ENCODE results near the gene TLR3. TPM values are rescaled to one million over a fixed set of nuclear protein-coding genes. Genes with fewer than 3 reads are reported as not detected.

The TLR3 gene
- 3.2 to 7.9 TPM (median 3.4 TPM) in 3 replicates for total RNA-seq
- long read RNA-seq, full-length matches to known transcripts = 1 of 1 reads
- long read RNA-seq, partial matches to known transcripts = 0 of 1 reads
- long read RNA-seq, other reads (novel, unspliced or antisense) = 0 of 1 reads

DNA sequence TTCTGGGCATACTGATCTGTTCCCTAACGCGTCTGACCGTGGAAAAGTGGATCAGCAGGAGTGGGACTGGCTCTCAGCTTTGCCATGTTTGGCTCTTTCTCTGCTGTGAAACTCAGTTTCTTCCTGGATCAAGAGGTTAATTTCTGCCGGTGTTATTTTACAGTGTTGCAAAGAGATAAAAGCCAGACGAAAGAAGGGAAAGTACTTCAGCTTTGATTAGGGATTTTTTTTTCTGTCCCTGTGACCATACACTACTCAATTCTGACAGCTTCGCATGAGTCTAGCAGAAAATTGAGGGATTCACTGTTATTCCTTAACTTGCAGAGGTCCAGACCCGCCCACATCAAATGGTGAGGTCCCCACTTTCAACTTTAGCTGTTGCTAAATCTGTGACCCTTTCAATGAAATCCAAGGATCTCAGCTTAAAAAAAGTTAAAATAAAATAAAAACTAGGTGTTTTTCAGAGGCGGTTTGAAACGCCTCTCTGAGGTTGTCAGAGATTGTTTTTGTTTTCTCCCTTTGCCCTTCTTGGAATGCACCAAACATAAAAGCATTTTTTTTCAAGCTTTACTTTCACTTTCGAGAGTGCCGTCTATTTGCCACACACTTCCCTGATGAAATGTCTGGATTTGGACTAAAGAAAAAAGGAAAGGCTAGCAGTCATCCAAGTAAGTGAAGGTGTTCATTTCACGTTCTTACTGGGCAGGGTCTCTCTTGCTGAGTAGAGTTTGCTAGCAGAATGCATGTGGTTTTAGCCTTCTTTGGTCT, at the start of gene TLR3:
Gene TLR3, plus strand, starts transcription at position 576 of the 768 bp plus-strand sequence. CDS start 7,464 bp downstream, outside the sequence.
- Mint-ChIP-seq H3K9me3 (ENCODE audit: low read depth) (no peaks in the 10 kb centered on the region), H3K36me3 (ENCODE audit: low read depth) (no peaks in the 10 kb centered on the region), H3K4me1 (ENCODE audit: low read depth) (peaks cover 19% of the 10 kb centered on the region), H3K27me3 (ENCODE audit: low read depth) (no peaks in the 10 kb centered on the region), H3K4me3 (ENCODE audit: unreplicated experiment) (peak within 1 kb of the TSS; percentile 64), H3K27ac (ENCODE audit: unreplicated experiment) (peak within 1 kb of the TSS; percentile 38)
- TF ChIP-seq, protein P1, sequence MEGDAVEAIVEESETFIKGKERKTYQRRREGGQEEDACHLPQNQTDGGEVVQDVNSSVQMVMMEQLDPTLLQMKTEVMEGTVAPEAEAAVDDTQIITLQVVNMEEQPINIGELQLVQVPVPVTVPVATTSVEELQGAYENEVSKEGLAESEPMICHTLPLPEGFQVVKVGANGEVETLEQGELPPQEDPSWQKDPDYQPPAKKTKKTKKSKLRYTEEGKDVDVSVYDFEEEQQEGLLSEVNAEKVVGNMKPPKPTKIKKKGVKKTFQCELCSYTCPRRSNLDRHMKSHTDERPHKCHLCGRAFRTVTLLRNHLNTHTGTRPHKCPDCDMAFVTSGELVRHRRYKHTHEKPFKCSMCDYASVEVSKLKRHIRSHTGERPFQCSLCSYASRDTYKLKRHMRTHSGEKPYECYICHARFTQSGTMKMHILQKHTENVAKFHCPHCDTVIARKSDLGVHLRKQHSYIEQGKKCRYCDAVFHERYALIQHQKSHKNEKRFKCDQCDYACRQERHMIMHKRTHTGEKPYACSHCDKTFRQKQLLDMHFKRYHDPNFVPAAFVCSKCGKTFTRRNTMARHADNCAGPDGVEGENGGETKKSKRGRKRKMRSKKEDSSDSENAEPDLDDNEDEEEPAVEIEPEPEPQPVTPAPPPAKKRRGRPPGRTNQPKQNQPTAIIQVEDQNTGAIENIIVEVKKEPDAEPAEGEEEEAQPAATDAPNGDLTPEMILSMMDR (IDR thresholded peaks at IDR 0.05) = no peak
- DNase-seq (ENCODE audit: low spot score) = no peak

DNA sequence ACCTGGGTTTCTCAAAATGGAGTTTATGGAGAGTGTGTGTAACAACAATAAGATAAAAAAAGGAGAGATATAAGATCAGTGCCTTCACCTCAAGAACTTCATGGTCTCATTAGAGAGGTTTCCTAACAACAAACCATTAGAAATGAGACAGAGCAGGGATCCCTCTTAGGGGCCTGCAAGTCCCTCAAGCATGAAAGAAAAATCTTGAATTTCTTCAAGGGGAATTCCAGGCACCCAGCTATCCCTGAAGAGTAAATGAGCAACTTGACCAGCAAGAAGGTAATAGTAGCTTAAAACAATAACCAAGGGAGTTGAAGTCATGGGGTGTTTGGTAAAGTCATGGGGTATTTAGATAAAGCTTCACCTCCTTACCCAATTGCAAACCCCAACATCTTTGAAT, 49.7 kb upstream of the TLR3 start:
- TF ChIP-seq, protein P1 (IDR thresholded peaks at IDR 0.05) = no peak
- Mint-ChIP-seq H3K4me3 (ENCODE audit: unreplicated experiment) (no peak overlapping the region), H3K36me3 (ENCODE audit: low read depth) (peaks cover 5% of the 10 kb centered on the region), H3K27me3 (ENCODE audit: low read depth) (no peaks in the 10 kb centered on the region), H3K4me1 (ENCODE audit: low read depth) (peaks cover 23% of the 10 kb centered on the region), H3K27ac (ENCODE audit: unreplicated experiment) (no peak overlapping the region), H3K9me3 (ENCODE audit: low read depth) (peaks cover 9% of the 10 kb centered on the region)
- DNase-seq (ENCODE audit: low spot score) = no peak

GRCh38 chr4:186020106-186020792, 48.7 kb upstream of the TLR3 start:
- TF ChIP-seq, protein P1 (IDR thresholded peaks at IDR 0.05) = no peak
- Mint-ChIP-seq H3K27me3 (ENCODE audit: low read depth) (no peaks in the 10 kb centered on the region), H3K27ac (ENCODE audit: unreplicated experiment) (no peak overlapping the region), H3K4me3 (ENCODE audit: unreplicated experiment) (no peak overlapping the region), H3K4me1 (ENCODE audit: low read depth) (peaks cover 22% of the 10 kb centered on the region), H3K36me3 (ENCODE audit: low read depth) (peaks cover 5% of the 10 kb centered on the region), H3K9me3 (ENCODE audit: low read depth) (peaks cover 9% of the 10 kb centered on the region)
- DNase-seq (ENCODE audit: low spot score) = no peak

GRCh38 chr4:186020793-186021407, 48.1 kb upstream of the TLR3 start:
- Mint-ChIP-seq H3K9me3 (ENCODE audit: low read depth) (peaks cover 9% of the 10 kb centered on the region), H3K36me3 (ENCODE audit: low read depth) (peaks cover 5% of the 10 kb centered on the region), H3K4me3 (ENCODE audit: unreplicated experiment) (no peak overlapping the region), H3K27ac (ENCODE audit: unreplicated experiment) (no peak overlapping the region), H3K4me1 (ENCODE audit: low read depth) (peaks cover 20% of the 10 kb centered on the region), H3K27me3 (ENCODE audit: low read depth) (no peaks in the 10 kb centered on the region)
- TF ChIP-seq, protein P1 (IDR thresholded peaks at IDR 0.05) = no peak
- no peak for DNase-seq (ENCODE audit: low spot score)
